Mesendoderm (in vitro differentiated cells): ENCODE data around the gene RRH.

ENCODE experiments used
- DNase-seq: peaks from one replicate; pipeline ENCODE4 v3.0.0; 2013
- H2AK5ac ChIP-seq: 2 replicates; pipeline ENCODE4 v1.6.1; 2013; ENCODE audit warnings: low read length, inconsistent platforms
- H2BK120ac ChIP-seq: 2 replicates; pipeline ENCODE4 v1.6.1; 2013; ENCODE audit warnings: low read depth, mild to moderate bottlenecking, low read length, moderate library complexity, mixed read lengths
- H2BK15ac ChIP-seq: replicated peaks from 2 replicates; pipeline ENCODE4 v1.6.1; 2013; ENCODE audit warnings: low read depth, mild to moderate bottlenecking, moderate library complexity
- H2BK5ac ChIP-seq: 2 replicates; pipeline ENCODE4 v1.6.1; 2013; ENCODE audit warnings: low read length, inconsistent platforms
- H3K18ac ChIP-seq: 2 replicates; pipeline ENCODE4 v1.6.1; 2013; ENCODE audit warnings: mild to moderate bottlenecking, low read length, mixed read lengths
- H3K23ac ChIP-seq: one replicate; pipeline ENCODE4 v1.6.1; 2013; ENCODE audit warnings: low read length
- H3K27ac ChIP-seq: 2 replicates; pipeline ENCODE4 v1.5.1; 2013; ENCODE audit warnings: low read depth, mild to moderate bottlenecking, inconsistent platforms, low read length, moderate library complexity
- H3K27me3 ChIP-seq: 2 replicates; pipeline ENCODE4 v1.6.1; 2013; ENCODE audit warnings: low read length, control low read depth, mild to moderate bottlenecking, inconsistent platforms; ENCODE audit not compliant: insufficient read depth, poor library complexity
- H3K36me3 ChIP-seq: 2 replicates; pipeline ENCODE4 v1.6.1; 2013; ENCODE audit warnings: low read length, inconsistent platforms; ENCODE audit not compliant: control insufficient read depth, insufficient read depth
- H3K4ac ChIP-seq: one replicate; pipeline ENCODE4 v1.6.1; 2013; ENCODE audit warnings: low read depth, mild to moderate bottlenecking, low read length, moderate library complexity
- H3K4me1 ChIP-seq: 2 replicates; pipeline ENCODE4 v1.6.1; 2013; ENCODE audit warnings: low read depth, low read length, inconsistent platforms; ENCODE audit not compliant: control insufficient read depth
- H3K4me2 ChIP-seq: 2 replicates; pipeline ENCODE4 v1.6.1; 2013; ENCODE audit warnings: low read length
- H3K4me3 ChIP-seq: 2 replicates; pipeline ENCODE4 v1.5.1; 2013; ENCODE audit warnings: mild to moderate bottlenecking, low read length
- H3K56ac ChIP-seq: one replicate; pipeline ENCODE4 v1.6.1; 2013; ENCODE audit warnings: low read length
- H3K79me1 ChIP-seq: 2 replicates; pipeline ENCODE4 v1.6.1; 2013; ENCODE audit warnings: low read length, inconsistent platforms
- H3K79me2 ChIP-seq: 2 replicates; pipeline ENCODE4 v1.6.1; 2013; ENCODE audit warnings: mild to moderate bottlenecking, low read length; ENCODE audit not compliant: control insufficient read depth, insufficient read depth
- H3K9ac ChIP-seq: 2 replicates; pipeline ENCODE4 v1.6.1; 2013; ENCODE audit warnings: low read length, inconsistent platforms
- H4K5ac ChIP-seq: one replicate; pipeline ENCODE4 v1.6.1; 2013; ENCODE audit warnings: low read length
- H4K8ac ChIP-seq: one replicate; pipeline ENCODE4 v1.6.1; 2013; ENCODE audit warnings: low read depth, mild to moderate bottlenecking, control low read depth, low read length, moderate library complexity
- WGBS: extraction: QIAGEN DNeasy Blood & Tissue Kit; methylation state at CpG from one replicate; pipeline ENCODE4 v1.1.7; 2013; ENCODE audit warnings: low lambda C conversion rate, missing lambda C conversion rate; ENCODE audit not compliant: insufficient coverage; ENCODE audit errors: extremely low coverage; 5-methylcytosine and 5-hydroxymethylcytosine counted together

The RRH gene

DNA sequence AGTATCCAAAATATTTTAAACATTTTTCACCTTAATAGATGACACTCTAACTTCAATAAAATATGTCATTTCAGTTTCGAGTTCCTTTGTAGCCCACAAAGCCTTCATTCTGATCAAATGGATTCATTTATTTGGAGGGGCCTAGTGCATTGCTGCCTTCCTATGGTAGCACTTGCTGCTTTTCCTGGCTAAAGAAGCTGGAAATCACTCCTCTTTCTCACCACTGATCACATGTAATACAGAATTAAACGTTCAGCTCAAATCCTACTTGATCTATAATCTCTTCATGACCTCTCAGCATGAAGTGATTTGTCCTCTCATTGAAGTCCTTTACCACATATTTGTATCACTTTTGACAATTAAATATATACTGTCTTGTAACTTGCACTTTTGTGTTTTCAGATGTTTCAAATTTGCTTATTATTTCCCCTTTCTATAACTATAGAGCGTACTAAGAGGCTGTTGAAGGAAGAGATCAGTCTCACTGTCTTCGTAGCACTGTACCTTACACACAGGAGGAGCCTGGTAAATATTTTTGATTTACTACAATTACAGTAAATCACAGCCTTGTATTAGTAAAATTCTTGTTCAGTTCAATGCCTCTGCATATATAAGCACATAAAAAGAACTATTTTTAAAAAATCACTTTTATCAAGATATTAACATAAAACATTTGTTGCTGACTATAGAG is 26.5 kb upstream of the RRH start:
- Histone ChIP-seq H2BK120ac (no peak overlapping the region), H3K18ac (no peak overlapping the region), H3K4me2 (no peak overlapping the region), H3K4ac (no peak overlapping the region), H3K4me3 (no peak overlapping the region), H2AK5ac (no peak overlapping the region), H3K27me3 (no peaks in the 10 kb centered on the region), H3K36me3 (no peaks in the 10 kb centered on the region), H2BK5ac (no peak overlapping the region), H4K5ac (no peak overlapping the region), H3K23ac (no peak overlapping the region), H3K4me1 (no peaks in the 10 kb centered on the region), H2BK15ac (no peak overlapping the region), H3K79me2 (no peaks in the 10 kb centered on the region), H4K8ac (no peak overlapping the region), H3K9ac (no peak overlapping the region), H3K79me1 (no peaks in the 10 kb centered on the region), H3K56ac (no peak overlapping the region), H3K27ac (no peak overlapping the region)
- no peak for DNase-seq
- 100% methylated on average over 1 of the region's 4 CpGs for WGBS

- Histone ChIP-seq H4K8ac (no peak within 1 kb of the TSS), H3K4me1 (no peaks in the 10 kb centered on the region), H2BK5ac (no peak within 1 kb of the TSS), H3K23ac (no peak within 1 kb of the TSS), H2BK120ac (no peak within 1 kb of the TSS), H3K9ac (no peak within 1 kb of the TSS), H3K4ac (no peak within 1 kb of the TSS), H3K79me2 (no peaks in the 10 kb centered on the region), H4K5ac (no peak within 1 kb of the TSS), H2BK15ac (no peak within 1 kb of the TSS), H3K27me3 (no peaks in the 10 kb centered on the region), H3K4me2 (no peak within 1 kb of the TSS), H3K18ac (no peak within 1 kb of the TSS), H3K79me1 (no peaks in the 10 kb centered on the region), H3K27ac (no peak within 1 kb of the TSS), H3K36me3 (no peaks in the 10 kb centered on the region), H3K4me3 (no peak within 1 kb of the TSS), H2AK5ac (no peak within 1 kb of the TSS), H3K56ac (no peak within 1 kb of the TSS)
- DNase-seq, result no peak
- WGBS, result no CpG with 5 or more reads among the region's 2 CpGs
Measured at GRCh38 chr4:109801895-109802319, 25.9 kb upstream of the RRH start, which contains the start of gene CFI. Gene CFI (minus strand): TSS chr4:109801999. CDS start chr4:109801971, 28 bp downstream.

DNA sequence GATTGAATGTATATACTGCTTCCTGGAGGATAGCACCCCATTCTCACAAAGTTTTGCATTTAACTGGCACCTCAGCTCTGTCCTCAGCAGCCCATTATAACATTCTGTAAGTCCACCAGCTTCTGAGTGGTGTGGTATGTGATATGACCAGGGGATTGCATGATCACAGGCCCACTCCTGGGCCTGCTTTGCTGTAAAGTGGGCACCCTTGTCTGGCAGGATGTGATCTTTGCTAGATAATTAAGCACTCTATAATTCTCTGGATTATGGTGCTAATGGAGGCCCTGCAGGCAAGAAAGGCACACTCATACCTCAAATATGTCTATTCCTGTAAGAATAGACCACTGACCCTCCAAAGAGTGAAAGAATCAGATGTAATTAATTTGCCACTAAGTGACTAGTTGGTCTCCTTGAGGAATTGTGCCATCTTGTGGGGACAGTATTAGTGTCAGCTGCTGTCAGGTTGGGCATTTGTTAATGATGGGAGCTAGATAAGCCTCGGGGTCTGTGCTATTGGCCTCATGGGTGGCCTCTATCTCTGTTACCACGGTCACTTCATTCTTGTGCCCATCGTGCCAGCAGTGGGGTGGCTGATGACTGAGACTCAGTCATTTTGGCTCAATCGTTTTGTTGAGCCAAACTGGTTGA is 23.7 kb upstream of the RRH start:
- Histone ChIP-seq H3K27ac (no peak overlapping the region), H2BK5ac (no peak overlapping the region), H3K79me2 (no peaks in the 10 kb centered on the region), H3K36me3 (no peaks in the 10 kb centered on the region), H3K4me1 (no peaks in the 10 kb centered on the region), H3K4ac (no peak overlapping the region), H3K27me3 (no peaks in the 10 kb centered on the region), H3K4me2 (no peak overlapping the region), H2AK5ac (no peak overlapping the region), H2BK120ac (no peak overlapping the region), H3K9ac (no peak overlapping the region), H4K8ac (no peak overlapping the region), H4K5ac (no peak overlapping the region), H3K56ac (no peak overlapping the region), H3K4me3 (no peak overlapping the region), H3K23ac (no peak overlapping the region), H3K79me1 (no peaks in the 10 kb centered on the region), H3K18ac (no peak overlapping the region), H2BK15ac (no peak overlapping the region)
- DNase-seq, result peak; percentile 83
- WGBS, result no CpG with 5 or more reads among the region's 4 CpGs

DNA sequence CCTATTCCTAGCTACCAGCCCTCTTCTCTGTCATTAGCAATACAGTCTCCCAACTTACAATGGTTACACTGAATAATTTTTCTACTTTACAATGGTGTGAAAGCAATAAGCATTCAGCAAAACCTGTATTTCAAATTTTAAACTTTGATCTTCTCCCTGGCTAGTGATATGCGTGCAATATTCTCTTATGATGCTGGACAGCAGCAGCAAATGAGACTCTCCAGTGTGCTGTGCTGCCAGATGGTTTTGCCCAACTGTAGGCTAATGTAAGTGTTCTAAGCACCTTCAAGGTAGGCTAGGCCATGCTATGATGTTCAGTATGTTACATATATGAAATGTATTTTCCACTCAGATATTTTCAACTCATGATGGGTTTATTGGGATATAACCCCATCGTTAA is 18.1 kb upstream of the RRH start:
- Histone ChIP-seq H3K36me3 (no peaks in the 10 kb centered on the region), H2AK5ac (no peak overlapping the region), H3K56ac (no peak overlapping the region), H3K4me3 (no peak overlapping the region), H3K79me1 (no peaks in the 10 kb centered on the region), H3K27ac (no peak overlapping the region), H2BK5ac (no peak overlapping the region), H2BK120ac (no peak overlapping the region), H3K4me1 (peaks cover 2% of the 10 kb centered on the region), H3K4ac (no peak overlapping the region), H4K5ac (no peak overlapping the region), H3K79me2 (no peaks in the 10 kb centered on the region), H3K27me3 (no peaks in the 10 kb centered on the region), H2BK15ac (no peak overlapping the region), H3K23ac (no peak overlapping the region), H3K4me2 (no peak overlapping the region), H4K8ac (no peak overlapping the region), H3K18ac (no peak overlapping the region), H3K9ac (no peak overlapping the region)
- WGBS, result no CpG with 5 or more reads among the region's 2 CpGs
- DNase-seq, result no peak

DNA sequence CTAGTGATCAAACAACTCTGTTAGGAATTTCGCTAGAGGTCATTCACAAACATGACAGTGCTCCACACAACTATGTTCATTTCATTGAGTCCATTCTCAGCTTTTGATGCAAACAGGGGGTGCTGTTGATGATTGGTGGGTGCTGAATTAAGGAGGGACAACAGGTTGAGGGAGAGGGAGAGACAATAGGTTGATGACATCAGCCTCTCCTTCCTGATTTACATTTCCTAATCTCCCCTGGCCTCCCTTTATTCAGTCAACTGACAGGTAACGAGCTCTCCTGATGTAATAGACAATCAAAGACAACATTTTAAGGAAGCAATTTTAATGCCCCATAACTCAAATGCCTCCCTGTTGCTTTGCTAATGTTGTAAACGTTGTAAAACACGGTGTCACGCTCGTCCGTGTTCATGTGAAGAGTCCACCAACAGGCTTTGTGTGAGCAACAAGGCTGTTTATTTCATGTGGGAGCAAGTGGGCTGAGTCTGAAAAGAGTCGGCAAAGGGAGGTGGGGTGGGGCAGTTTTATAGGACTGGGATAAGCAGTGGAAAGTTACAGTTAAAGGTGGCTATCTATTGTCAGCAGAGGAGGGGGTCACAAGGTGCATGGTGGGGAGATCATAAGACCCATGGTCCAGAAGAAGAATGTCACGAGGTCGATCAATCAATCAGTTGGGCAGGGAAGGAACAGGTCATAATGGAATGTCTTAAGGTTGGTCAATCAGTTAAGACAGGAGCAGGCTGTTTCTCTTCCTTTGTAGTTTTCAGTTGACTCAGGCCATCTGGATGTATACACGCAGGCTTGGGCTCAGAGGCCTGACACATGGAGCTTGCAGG is 17.0 kb upstream of the RRH start:
- Histone ChIP-seq H3K4me3 (no peak overlapping the region), H3K4ac (peak overlapping the region; percentile 45), H4K8ac (no peak overlapping the region), H3K4me1 (peaks cover 2% of the 10 kb centered on the region), H2BK15ac (no peak overlapping the region), H3K79me2 (peaks cover 2% of the 10 kb centered on the region), H3K23ac (no peak overlapping the region), H3K27ac (no peak overlapping the region), H3K27me3 (no peaks in the 10 kb centered on the region), H4K5ac (no peak overlapping the region), H3K36me3 (no peaks in the 10 kb centered on the region), H3K79me1 (peaks cover under 1% of the 10 kb centered on the region), H3K9ac (no peak overlapping the region), H2BK120ac (no peak overlapping the region), H3K4me2 (no peak overlapping the region), H2BK5ac (no peak overlapping the region), H3K18ac (no peak overlapping the region), H3K56ac (no peak overlapping the region), H2AK5ac (no peak overlapping the region)
- peak; percentile 41 for DNase-seq
- no CpG with 5 or more reads among the region's 11 CpGs for WGBS
